Measurements from ENCODE around the gene PEX5L. TPM values are rescaled to one million over a fixed set of nuclear protein-coding genes. Genes with fewer than 3 reads are reported as not detected.

Gene PEX5L
- total RNA-seq, 4 donors from 2014 or later, result 1.2 TPM; not detected in 3

DNA sequence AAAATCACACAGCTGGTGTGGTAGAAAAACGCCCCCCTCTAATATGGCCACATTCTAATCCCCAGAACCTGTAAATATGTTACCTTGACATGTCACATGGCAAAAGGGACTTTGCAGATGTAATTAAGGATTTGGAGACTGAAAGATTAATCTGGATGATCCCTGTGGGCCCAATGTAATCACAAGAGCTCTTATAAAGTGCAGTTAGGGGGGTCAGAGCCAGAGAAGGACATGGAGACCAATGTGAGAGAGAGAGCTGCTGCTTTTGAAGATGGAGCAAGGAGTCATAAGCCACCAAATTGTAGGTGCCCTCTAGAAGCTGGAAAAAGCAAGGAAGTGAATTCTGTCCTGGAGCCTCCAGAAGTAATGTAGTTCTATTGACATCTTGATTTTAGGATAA, 152.6 kb downstream of the PEX5L start:
- no peak for TF ChIP-seq POLR2AphosphoS5 (IDR thresholded peaks at IDR 0.05)
- TF ChIP-seq, protein P1, sequence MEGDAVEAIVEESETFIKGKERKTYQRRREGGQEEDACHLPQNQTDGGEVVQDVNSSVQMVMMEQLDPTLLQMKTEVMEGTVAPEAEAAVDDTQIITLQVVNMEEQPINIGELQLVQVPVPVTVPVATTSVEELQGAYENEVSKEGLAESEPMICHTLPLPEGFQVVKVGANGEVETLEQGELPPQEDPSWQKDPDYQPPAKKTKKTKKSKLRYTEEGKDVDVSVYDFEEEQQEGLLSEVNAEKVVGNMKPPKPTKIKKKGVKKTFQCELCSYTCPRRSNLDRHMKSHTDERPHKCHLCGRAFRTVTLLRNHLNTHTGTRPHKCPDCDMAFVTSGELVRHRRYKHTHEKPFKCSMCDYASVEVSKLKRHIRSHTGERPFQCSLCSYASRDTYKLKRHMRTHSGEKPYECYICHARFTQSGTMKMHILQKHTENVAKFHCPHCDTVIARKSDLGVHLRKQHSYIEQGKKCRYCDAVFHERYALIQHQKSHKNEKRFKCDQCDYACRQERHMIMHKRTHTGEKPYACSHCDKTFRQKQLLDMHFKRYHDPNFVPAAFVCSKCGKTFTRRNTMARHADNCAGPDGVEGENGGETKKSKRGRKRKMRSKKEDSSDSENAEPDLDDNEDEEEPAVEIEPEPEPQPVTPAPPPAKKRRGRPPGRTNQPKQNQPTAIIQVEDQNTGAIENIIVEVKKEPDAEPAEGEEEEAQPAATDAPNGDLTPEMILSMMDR (IDR thresholded peaks at IDR 0.05), result no peak
- TF ChIP-seq POLR2A (IDR thresholded peaks at IDR 0.05), result no peak
- TF ChIP-seq EP300 (IDR thresholded peaks at IDR 0.05; ENCODE audit: low read depth), result no peak
- no peak for DNase-seq
- Histone ChIP-seq H3K4me3 (no peak overlapping the region), H3K36me3 (no peaks in the 10 kb centered on the region), H3K27me3 (no peaks in the 10 kb centered on the region), H3K4me1 (no peaks in the 10 kb centered on the region), H3K9me3 (no peaks in the 10 kb centered on the region), H3K27ac (no peak overlapping the region)
- intact Hi-C loops (cut with DNase I; ENCODE audit: low total_unique reads), result loop anchor here (1.0 kb wide), 1 partner anchor 43 kb away; no protein-coding TSS in a partner anchor
- in situ Hi-C loops (cut with MboI; ENCODE audit: low pct_ligation_motif_present in 1 of 4, low pct_unique_long_range_greater_than_20kb in 1 of 4, low sequenced_read_pairs in 3 of 4), result no loop called here
- WGBS, 2 donors (ENCODE audit: low coverage in 1 of 2), result 43 to 62% methylated on average over 1 of the region's 1 CpG

DNA sequence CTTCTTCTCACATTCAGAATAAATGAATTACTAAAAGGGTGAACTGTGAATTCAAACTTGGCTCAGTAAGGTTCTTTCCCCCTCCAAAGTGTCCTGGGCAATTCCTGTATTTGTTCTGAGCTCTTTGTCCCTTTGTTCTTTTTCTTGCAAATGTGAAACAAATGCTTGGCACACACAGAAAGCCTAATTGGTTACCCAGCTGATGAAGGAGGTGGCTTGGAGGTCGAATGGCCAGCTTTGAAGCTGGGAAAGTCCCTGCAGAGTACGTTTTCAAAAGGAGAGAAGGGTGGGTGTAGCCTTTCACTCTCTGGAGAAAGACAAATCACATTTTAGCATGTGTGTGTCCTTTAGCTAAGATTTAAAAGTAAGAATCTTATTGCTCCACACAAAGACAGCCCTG, 154.4 kb downstream of the PEX5L start:
- no peak for DNase-seq
- H3K4me1 ChIP-seq, result no peaks in the 10 kb centered on the region
- H3K27ac ChIP-seq, result no peak overlapping the region
- intact Hi-C loops (cut with DNase I; ENCODE audit: low total_unique reads), result no loop called here
- TF ChIP-seq, protein P1 (IDR thresholded peaks at IDR 0.05), result no peak
- no peak for TF ChIP-seq EP300 (IDR thresholded peaks at IDR 0.05; ENCODE audit: low read depth)
- in situ Hi-C loops (cut with MboI; ENCODE audit: low pct_ligation_motif_present in 1 of 4, low pct_unique_long_range_greater_than_20kb in 1 of 4, low sequenced_read_pairs in 3 of 4), result no loop called here
- 0 to 9% methylated on average over 2 of the region's 2 CpGs for WGBS, 2 donors (ENCODE audit: low coverage in 1 of 2)
- no peaks in the 10 kb centered on the region for H3K27me3 ChIP-seq
- H3K4me3 ChIP-seq, result no peak overlapping the region
- H3K9me3 ChIP-seq, result no peaks in the 10 kb centered on the region
- no peaks in the 10 kb centered on the region for H3K36me3 ChIP-seq

DNA sequence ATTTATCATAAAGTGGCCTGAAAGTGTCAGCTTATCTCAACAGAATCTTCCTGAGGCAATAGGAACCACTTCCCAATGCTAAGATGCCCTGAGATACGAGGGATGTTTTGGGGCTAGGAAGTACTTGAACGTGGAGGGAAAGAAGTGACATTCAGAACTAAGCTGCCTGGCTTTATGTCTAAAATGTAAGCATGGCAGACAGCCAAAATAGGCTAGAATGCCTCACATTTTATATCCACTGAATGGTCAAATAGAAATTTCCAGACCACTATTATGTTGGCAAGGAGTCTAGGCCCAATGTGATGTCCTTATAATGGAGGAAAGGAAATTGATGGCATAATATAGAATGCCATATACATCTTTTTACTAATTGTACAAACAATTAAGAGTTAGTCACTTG, 154.9 kb downstream of the PEX5L start:
- H3K27me3 ChIP-seq, result no peaks in the 10 kb centered on the region
- 36 to 44% methylated on average over 2 of the region's 2 CpGs for WGBS, 2 donors (ENCODE audit: low coverage in 1 of 2)
- no peaks in the 10 kb centered on the region for H3K9me3 ChIP-seq
- no peaks in the 10 kb centered on the region for H3K4me1 ChIP-seq
- in situ Hi-C loops (cut with MboI; ENCODE audit: low pct_ligation_motif_present in 1 of 4, low pct_unique_long_range_greater_than_20kb in 1 of 4, low sequenced_read_pairs in 3 of 4), result no loop called here
- TF ChIP-seq, protein P1 (IDR thresholded peaks at IDR 0.05), result no peak
- no peak for TF ChIP-seq POLR2A (IDR thresholded peaks at IDR 0.05)
- no peak for TF ChIP-seq POLR2AphosphoS5 (IDR thresholded peaks at IDR 0.05)
- TF ChIP-seq EP300 (IDR thresholded peaks at IDR 0.05; ENCODE audit: low read depth), result no peak
- no peak for DNase-seq
- H3K36me3 ChIP-seq, result no peaks in the 10 kb centered on the region
- intact Hi-C loops (cut with DNase I; ENCODE audit: low total_unique reads), result no loop called here
- H3K4me3 ChIP-seq, result no peak overlapping the region
- no peak overlapping the region for H3K27ac ChIP-seq

DNA sequence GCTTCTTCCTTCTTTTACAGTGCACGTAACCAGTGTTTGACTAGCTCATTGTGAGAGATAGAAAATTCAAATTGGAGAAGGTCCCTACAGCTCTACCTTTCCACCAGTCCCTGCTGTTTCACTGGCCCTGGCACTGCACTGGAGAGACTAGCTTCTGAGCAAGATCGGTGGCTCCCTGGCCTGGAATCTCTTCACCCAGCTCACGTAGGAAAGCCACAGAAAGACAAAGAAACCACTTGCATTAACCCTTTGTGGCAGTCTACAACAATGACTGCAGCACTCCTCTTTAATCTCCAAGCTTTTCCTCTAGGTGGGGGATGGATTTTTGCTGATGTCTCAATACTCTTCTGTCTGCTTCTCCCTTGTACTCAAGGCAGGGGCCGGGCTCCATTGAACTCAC, 155.9 kb downstream of the PEX5L start:
- no peak overlapping the region for H3K4me3 ChIP-seq
- H3K27ac ChIP-seq, result no peak overlapping the region
- no peaks in the 10 kb centered on the region for H3K9me3 ChIP-seq
- WGBS, 2 donors (ENCODE audit: low coverage in 1 of 2), result 60 to 69% methylated on average over 2 to 4 of the region's 4 CpGs
- H3K4me1 ChIP-seq, result no peaks in the 10 kb centered on the region
- H3K36me3 ChIP-seq, result no peaks in the 10 kb centered on the region
- intact Hi-C loops (cut with DNase I; ENCODE audit: low total_unique reads) (no loop called here), in situ Hi-C loops (cut with MboI; ENCODE audit: low pct_ligation_motif_present in 1 of 4, low pct_unique_long_range_greater_than_20kb in 1 of 4, low sequenced_read_pairs in 3 of 4) (no loop called here)
- no peaks in the 10 kb centered on the region for H3K27me3 ChIP-seq
- DNase-seq, result no peak
- TF ChIP-seq, protein P1 (IDR thresholded peaks at IDR 0.05), result no peak
- TF ChIP-seq POLR2A (IDR thresholded peaks at IDR 0.05), result no peak
- no peak for TF ChIP-seq POLR2AphosphoS5 (IDR thresholded peaks at IDR 0.05)
- TF ChIP-seq EP300 (IDR thresholded peaks at IDR 0.05; ENCODE audit: low read depth), result no peak
